ENCODE results near the gene HES5.
"Not testable (repeated sequence)": the region's sequence is repeated elsewhere in the genome, so short reads cannot be mapped to it uniquely, and the experiment has no call there.

HES5 gene

GRCh38 chr1:2560299-2561073 is 30.4 kb upstream of the HES5 start:
- ATAC-seq: no peak

GRCh38 chr1:2559509-2560298 is 29.6 kb upstream of the HES5 start:
- ATAC-seq (no peak), DNase-seq (no peak)

More at GRCh38 chr1:2560299-2561073, 30.4 kb upstream of the HES5 start:
- DNase-seq: no peak

DNA sequence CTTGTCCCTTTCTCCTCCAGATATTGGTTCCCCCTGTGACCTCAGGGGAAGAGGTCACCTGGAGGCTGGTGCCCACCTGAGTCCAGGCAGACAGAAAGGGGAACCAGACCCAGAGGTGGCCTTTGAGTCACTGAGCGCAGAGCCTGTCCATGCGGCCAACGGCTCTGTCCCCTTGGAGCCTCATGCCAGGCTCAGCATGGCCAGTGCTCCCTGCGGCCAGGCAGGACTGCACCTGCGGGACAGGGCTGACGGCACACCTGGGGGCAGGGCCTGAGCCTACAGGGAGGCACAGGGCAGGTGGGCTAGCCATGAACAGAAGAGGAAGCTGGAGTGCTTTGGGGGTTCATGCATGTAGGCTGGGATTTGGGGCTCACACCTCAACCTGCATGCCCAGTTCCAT is 28.8 kb upstream of the HES5 start:
- DNase-seq: no peak

GRCh38 chr1:2558420-2558819 is 28.4 kb upstream of the HES5 start:
- no peak for ATAC-seq
- DNase-seq: no peak

More for the DNA sequence above, 28.8 kb upstream of the HES5 start:
- no peak for ATAC-seq

- DNase-seq (no peak), ATAC-seq (no peak)
These were observed 27.7 kb upstream of the HES5 start for GRCh38 chr1:2557482-2558400.

- DNase-seq (peak; percentile 63), ATAC-seq (no peak)
These were observed 26.8 kb upstream of the HES5 start for GRCh38 chr1:2556678-2557481.

DNA sequence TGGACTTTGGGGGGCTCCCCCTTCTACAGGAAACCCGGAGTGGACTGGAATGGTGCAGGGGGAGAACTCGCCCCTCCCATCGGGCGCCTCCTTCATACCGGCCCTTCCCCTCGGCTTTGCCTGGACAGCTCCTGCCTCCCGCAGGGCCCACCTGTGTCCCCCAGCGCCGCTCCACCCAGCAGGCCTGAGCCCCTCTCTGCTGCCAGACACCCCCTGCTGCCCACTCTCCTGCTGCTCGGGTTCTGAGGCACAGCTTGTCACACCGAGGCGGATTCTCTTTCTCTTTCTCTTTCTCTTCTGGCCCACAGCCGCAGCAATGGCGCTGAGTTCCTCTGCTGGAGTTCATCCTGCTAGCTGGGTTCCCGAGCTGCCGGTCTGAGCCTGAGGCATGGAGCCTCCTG is 26.2 kb upstream of the HES5 start, which contains the start of gene TNFRSF14:
TNFRSF14 (plus strand) TSS at position 95 of the 401 bp plus-strand sequence; CDS start at position 389, 294 bp downstream.
- no peak for DNase-seq
- peak; percentile 56 for ATAC-seq

- DNase-seq (peak; percentile 88), ATAC-seq (peak; percentile 71)
These were observed 25.7 kb upstream of the HES5 start for GRCh38 chr1:2555634-2556276.

DNA sequence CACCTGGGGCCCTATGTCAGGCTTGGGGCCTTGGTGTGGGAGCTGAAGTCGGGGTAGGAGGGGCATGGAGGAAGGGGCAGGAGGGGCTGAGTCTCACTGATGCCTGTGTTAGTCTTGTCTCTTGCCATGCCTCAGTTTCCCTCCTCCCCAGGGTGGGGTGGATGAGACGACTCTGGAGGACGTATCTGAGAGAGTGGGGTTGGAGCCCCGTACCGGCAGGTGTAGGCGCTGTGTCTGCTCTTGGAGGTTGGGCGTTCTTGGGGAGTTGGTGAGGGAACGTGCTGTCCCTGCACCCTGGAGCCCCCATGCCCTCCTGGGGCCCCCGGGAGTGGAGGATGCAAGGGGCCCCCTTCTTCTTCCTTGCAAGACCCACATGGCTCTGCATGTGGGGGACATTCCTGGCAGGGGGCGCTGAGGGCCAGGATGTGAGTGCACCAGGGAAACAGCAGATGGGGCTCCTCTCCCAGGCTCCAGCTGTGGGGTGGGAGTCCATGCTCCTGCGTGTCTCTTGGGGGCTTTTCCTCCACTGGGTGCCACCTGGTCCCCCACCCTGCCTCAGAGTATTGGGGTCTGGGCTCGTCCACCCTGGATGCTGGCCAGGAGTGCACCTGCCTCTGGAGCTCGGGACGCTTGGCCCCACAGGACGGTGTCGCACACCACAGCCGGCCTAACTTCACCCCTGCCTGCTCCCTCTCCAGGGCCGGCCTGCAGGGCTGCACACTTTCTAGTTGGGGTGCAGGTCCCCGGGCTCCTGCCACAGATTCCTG is 24.7 kb upstream of the HES5 start:
- ATAC-seq: no peak

DNA sequence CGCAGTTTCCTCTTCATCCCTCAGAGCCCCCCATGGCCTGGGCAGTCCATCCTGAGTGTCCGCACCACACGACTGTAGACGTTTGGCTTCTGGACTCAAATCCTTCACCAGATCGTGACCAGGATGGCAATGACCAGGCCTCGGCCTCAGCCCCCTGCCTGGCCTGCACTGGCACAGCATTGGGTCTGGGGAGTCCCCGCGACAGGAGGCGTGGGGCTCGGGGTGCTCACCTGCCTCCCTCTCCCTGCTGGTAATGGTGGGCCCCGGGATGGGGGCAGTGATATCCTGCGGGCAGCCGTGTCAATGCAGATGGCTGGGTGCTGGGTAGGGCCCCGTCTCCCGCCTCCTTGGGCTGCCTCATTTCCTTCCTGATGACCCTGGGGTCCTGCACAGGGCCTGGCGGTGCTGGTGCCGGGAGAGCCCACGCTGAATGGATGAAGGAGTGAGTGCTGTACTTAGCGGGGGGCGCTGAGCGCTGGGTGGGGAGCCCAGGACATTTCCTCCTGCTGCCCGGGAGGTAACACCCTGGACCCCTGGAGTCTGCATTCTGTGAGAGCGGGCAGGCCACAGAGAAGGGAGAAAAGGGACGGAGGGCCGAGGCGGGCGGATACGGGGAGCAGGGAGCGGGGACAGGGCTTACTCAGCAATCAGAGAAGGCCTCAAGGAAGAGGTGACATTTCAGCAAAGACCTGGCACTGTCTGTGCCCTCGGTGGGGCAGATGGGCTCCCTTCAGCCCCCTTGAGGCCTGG is 24.0 kb upstream of the HES5 start:
- ATAC-seq (no peak), DNase-seq (no peak)

More for the DNA sequence above, 24.7 kb upstream of the HES5 start:
- DNase-seq: peak; percentile 75

GRCh38 chr1:2553076-2553475 is 23.0 kb upstream of the HES5 start:
- DNase-seq, ATAC-seq: not testable (repeated sequence)

DNA sequence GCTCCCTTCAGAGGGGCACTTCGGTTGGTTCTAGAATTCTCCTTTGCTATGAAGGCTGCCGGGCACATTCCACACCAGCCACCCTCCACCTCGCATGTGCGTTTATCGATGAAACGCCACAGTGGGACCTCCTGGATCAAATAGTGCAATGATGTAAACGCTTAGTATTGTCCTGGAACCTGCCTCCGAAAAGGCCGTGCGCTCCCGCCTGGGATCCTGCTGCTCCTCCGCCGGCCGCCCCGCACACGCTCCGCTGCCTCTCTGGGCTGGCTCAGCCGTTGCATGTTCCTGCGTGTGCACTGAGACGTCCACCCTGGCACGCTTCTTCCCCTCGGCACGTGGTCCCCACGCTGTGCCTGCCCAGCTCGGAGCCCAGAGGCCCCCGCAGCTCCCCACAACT is 22.1 kb upstream of the HES5 start:
- ATAC-seq (no peak), DNase-seq (no peak)

- not testable (repeated sequence) for DNase-seq, ATAC-seq
These were observed 21.5 kb upstream of the HES5 start for GRCh38 chr1:2551544-2551943.

- ATAC-seq, DNase-seq: not testable (repeated sequence)
These were observed 20.3 kb upstream of the HES5 start for GRCh38 chr1:2550309-2550861.

GRCh38 chr1:2549367-2550029 is 19.4 kb upstream of the HES5 start:
- not testable (repeated sequence) for DNase-seq, ATAC-seq

DNA sequence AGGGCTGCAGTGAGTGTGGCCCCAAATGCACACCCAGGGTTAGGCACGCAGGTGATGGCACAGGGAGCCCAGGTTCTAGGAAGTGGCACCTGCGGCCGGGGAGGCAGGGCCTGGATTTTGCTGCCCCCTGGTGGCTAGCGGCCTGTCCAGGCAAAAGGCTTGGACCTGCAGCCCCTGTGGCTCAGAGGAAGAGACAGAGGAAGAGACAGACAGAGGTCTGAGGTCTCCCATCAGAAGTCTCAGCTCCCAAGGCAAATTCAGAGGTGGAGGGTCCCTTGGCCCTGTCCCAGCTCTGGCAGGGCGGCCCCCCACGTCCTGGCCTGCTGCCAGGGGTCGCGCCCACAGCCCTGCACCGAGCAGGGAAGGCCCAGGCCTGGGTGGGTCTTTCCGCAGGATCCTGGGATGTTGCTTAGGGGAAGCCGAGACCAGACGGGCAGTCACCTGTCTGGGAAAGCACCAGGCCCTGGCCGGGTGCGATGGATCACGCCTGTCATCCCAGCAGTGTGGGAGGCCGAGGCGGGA is 18.1 kb upstream of the HES5 start:
- DNase-seq: peak; percentile 93
- peak; percentile 30 for ATAC-seq

DNA sequence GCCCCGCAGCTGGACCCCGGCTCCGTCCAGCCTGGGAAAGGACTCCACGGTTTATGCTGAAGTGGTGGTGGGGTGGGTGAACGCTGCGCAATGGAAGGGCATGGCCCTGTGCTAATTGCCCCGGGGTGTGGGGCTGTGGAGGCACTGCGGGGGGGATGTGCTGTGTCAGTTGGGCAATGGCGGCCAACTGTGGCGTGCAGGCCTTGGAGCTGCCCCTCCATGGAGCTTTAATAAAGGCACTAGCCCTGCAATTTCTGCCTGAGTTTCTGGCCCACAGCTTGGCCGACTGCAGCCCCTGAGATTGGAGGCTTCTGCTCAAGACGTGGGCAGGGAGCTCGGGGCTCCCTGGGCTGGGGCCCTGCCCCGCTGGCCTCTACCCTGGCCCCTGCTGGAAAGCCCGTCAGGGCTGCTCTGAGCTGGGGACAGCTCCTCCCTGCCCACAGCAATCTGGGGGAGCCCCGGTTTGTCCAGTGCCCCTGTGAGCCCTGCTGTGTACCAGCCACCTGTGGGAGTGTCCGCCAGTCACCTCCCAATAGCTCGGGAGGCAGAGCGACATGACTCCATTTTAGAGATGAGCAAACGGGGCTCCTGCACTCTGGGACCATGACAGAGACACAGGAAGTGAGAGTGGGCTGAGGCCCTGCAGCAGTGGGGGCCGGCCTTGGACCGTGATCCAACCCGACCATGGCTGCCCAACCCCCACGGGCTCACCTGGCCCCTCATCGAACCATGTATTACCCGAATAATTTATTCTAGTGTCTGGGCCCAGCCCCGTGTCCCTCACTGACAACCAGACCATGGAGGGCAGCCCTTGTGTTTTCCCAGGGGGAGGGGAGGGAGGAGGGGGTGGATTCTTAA is 17.4 kb upstream of the HES5 start:
- peak; percentile 81 for DNase-seq

More for the DNA sequence above, 17.4 kb upstream of the HES5 start:
- peak; percentile 40 for ATAC-seq

All from stimulated activated naive CD8-positive, alpha-beta T cell treated with anti-CD3 and anti-CD28 coated beads, Interleukin-15, Interleukin-2, amounts not matched to agents 100 U/mL and 50 U/mL, for 24 hours (primary cell).